Inflammatory macrophage (primary cell): Measurements from ENCODE around the gene ARHGAP8.

Experiments
- DNase-seq, 2 donors: peaks; one replicate each; pipeline ENCODE4 v3.0.0-alpha.2; 2020 to 2022

The ARHGAP8 gene

DNA sequence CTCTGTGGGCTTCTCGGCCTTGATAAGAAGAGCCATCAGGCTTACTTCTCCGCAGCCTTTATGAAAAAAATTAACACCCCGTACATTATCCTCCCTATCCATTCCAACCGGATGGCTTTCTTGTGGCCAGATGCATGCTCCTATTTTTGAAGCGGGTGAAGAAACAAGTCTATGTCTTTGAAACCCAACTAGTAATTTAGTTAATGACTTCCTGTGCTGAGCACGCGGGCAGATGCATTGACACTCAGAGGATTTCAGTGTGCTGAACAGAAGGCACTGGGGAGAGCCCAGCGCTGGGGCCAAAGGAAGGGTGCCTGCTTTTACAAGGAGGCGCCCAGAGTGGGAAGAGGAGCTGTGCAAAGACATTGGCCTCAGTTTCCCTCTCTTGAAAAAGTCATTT lies 53.3 kb downstream of the ARHGAP8 start:
- no peak for DNase-seq

DNA sequence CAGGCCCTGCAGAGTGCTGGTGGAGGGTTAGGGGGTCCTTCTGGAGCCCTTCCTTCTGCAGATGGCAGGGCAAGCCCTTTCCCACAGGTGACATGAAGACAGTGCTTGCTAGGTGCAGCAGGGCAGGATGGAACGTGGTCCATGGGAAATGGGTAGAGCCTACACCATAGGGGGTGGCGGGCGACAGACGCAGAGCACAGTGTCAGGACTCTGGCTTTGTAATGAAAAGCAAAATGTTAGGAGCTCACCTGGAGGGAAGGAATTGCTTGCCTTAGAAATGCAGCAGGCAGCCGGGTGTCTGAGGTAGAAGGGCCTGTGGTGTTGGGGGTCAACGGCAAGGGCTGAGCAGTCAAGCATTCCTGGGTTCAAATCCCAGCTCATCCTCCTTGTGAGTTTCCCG lies 54.9 kb downstream of the ARHGAP8 start:
- no peak for DNase-seq

- peak; percentile 5 to 42 for DNase-seq
These were observed 55.7 kb downstream of the ARHGAP8 start for GRCh38 chr22:44807915-44808690.

GRCh38 chr22:44809456-44809855 lies 57.1 kb downstream of the ARHGAP8 start:
- DNase-seq = no peak

GRCh38 chr22:44811141-44811540 lies 58.8 kb downstream of the ARHGAP8 start:
- no peak for DNase-seq

- DNase-seq = no peak
These were observed 61.0 kb downstream of the ARHGAP8 start for GRCh38 chr22:44813416-44813815.

- DNase-seq = no peak
These were observed 62.1 kb downstream of the ARHGAP8 start for GRCh38 chr22:44814266-44815098.

DNA sequence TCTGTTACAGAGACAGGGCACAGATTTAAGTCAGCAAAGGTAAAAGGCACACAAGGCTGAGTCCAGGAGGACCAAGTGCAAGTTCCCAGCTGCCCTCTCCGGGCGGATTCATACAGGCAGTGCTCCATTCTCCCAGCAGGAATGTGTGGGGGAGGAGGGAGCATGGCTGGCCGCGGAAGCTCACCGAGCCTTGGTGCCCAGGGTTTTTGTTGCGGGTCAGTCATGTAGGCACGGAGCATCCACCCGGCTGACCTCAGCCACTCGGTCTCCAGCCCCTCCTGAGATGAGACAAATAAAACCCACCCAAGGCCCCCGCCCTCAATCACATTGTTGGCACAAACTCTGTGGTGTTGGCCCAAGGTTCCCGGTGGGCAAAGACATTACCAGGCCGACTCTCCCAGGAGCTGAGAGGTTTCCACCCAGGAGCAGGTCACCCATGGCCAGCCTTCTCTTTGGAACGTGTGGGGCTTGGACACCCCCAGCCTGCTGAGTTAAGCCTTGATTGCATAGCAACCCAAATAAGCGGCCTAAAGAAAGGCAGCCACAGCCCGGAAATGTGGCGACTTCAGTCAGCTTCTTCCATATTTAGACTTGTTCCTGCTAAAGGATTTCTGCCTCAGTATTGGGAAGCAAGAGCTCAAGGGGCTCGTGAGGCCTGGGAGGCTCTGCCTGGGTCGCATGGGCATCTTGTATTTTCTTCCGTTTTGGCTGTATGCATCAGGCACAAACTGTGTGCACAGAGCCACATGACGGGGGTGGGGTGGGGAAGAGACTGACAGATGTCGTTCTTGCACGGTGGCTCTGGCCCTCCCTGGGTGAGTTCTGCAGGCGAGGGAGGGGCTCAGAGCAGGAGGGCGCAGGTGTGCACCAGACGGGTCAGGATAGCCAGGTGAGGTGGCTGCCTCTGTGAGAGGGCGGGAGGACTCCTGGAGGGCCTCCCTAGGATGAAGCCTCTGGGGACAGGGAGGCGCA lies 63.0 kb downstream of the ARHGAP8 start:
- no peak for DNase-seq

DNA sequence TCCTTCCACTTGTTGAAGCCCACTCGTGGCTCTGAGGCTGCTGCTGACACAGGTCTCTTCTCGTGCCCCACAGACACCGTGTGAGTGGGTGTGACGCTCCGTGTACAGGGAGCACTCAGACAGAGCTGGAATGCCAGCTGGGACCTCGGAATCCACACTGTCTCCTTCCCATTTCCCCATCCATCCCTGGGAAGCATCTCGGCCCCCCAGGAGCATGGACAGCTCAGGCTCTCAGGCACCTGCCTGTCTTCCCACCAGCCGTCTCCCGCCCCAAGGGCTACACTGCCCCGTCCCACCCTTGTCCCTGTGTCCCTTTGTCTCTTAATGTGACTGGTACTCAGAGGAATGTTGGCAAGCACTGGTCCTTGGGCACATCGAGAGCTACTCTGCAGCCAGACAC lies 63.8 kb downstream of the ARHGAP8 start:
- no peak for DNase-seq

DNA sequence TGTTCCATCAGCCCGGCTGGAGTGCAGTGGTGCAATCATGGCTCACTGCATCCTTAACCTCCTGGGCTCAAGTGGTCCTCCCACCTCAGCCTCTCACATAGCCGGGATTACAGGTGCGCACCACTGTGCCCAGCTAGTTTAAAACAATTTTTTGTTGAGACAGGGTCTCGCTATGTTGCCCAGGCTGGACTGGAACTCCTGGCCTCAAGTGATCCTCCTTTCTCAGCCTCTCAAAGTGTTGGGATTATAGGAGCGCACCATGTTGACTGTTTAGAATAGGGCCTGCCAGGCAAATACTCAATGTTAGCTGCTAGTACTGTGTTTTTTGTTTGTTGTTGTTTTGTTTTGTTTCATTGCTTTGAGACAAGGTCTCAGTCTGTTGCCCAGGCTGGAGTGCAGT lies 66.4 kb downstream of the ARHGAP8 start:
- DNase-seq = no peak

DNA sequence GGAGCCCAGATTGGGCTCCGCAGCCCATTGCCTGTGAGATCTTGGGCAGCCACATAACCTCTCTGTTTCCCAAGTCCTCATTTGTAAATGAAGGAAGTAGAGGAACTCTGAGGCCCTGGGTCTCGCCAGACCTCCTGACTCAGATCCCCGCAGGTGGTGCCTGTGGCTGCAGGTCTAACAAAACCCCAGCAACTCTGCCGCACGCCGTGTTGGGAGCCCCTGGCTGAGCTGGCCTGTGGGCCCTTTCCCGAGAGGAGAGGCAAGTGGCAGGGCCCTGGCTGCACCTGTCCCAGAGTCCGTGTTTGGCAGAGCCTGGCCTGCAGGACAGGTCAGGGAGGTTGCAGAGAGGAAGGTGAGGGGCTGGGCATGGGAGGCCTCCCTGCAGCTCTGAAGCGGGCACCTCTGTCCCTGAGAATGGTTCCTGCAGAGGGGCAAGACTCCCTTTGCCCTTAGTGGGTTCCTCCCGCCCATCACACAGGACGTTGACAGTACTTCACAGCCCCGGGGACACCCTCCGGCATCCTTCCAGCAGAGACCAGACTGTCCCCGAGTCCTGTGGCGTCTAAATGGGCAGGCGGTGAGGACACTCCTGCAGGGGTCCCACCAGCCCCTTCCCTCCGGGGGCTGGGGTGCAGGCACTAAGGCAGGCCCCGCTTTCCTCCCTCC lies 67.7 kb downstream of the ARHGAP8 start:
- DNase-seq = no peak

GRCh38 chr22:44821741-44822475 lies 69.5 kb downstream of the ARHGAP8 start:
- no peak for DNase-seq

GRCh38 chr22:44822534-44822933 lies 70.2 kb downstream of the ARHGAP8 start:
- no peak for DNase-seq

DNA sequence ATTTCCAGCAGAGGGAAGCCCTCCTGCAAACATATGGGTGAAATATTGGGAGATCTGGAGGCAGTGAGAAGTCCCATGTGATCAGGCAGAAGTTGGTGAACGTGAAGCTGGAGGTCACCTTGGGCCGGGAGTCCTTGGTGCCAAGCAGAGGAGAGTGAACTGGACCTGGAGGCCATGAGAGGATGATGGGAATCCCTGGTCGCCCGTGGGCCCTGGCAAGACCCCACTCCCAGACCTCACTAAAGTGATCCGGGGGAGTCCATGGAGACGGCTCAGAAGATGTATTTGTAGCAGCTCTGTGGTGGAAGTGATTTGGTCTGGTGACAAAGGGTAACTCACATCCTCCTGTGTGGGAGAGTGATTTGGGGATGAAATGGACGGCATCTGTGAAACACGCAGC lies 71.0 kb downstream of the ARHGAP8 start:
- DNase-seq = no peak

DNA sequence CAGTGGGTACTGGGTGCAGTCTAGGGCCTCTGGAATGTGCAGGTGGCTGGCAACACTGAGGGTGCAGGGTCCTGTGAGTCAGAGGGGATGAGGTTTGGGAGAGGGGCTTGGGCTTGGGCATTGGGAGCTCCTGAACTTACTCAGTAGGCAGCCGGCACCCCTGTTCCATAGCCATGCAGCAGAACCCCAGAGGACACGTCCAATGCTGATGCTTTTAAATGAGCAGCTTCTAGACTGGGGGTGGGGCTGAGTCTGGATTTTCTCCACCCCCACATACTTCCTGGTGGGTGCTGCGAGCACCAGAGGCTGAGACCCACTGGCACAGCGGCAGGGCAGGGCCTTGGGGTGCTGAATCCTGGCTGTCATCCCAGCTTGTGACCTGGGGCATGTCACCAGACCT lies 71.4 kb downstream of the ARHGAP8 start:
- DNase-seq = no peak

- no peak for DNase-seq
These were observed 71.9 kb downstream of the ARHGAP8 start for GRCh38 chr22:44824271-44824670.

DNA sequence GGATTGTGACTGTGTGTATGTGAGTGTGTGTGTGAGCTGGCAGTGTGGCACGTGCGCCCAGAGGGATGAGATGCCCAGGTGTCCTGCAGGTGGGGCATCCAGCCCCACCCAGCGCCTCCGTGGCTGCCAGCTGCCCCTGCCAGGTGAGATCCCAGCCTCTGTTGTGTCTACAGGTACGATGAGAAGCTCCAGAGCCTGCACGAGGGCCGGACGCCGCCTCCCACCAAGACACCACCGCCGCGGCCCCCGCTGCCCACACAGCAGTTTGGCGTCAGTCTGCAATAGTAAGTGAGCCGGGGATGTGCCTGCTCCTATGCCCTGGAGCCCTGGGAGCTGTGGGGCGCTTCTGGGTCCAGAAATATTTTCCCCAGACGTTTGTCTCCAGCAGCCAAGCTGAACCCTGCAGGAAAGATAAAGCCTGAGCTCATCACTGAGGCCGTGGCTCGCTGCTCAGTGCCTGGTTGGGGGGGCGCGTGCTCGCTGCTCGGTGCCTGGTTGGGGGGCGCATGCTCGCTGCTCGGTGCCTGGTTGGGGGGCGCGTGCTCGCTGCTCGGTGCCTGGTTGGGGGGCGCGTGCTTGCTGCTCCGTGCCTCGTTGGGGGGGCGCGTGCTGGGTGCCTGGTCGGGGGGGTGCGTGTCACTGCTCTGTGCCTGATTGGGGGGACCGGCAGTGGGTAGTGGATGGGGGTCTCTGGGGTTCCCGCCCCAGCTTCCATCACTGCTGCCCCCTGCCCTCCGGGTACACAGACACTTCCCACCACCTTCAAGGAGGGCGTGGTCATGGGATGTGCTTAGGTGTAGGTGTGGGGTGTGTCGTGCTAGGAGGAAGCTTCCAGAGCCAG lies 73.2 kb downstream of the ARHGAP8 start:
- DNase-seq = no peak

DNA sequence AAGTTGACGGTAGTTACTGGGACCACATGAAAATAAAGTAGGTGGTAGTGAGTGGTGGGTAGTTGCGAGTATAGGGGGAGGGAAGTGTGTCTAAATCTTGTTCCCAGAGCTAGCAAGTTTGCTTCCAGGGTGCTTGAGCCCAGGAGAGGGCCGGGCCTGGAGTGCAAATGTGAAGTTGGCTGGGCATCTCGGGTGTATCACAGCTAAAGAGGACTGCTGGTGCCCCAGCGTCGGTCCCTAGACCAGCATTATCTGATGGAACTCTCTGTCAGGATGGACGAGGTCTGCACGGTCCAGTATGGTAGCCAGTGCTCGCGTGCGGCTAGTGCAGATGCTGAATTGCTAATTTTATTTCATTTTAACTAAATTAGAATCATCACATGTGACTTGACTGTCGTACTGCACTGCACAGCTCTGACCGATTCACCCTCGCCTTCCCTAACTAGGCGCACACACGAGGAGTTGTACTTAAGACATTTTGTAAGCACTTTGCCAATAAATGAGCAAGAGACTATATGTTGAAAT lies 75.4 kb downstream of the ARHGAP8 start:
- no peak for DNase-seq

GRCh38 chr22:44828193-44828592 lies 75.8 kb downstream of the ARHGAP8 start:
- peak; percentile 31 to 44 for DNase-seq

GRCh38 chr22:44831885-44832284 lies 79.5 kb downstream of the ARHGAP8 start:
- DNase-seq = no peak
